ENCODE measurements around the gene FNDC3B.

The FNDC3B gene

DNA sequence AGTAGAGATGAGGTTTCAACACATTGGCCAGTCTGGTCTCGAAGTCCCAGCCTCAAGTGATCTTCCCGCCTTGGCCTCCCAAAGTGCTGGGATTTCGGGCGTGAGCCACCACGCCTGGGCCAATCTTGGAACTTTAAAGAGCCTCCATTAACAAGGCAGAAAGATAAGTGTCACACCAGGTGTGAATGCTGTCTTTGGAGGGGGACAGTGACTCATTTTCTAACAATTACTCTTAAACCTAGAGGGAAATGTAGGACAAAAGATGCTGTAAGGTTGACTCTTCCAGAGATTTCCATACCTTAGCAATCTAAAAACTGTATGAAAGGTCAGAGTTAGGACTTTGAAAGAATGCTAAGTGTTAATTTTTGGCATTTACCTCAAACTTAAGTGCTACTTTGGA, 84.9 kb downstream of the FNDC3B start:
- no peak for DNase-seq

DNA sequence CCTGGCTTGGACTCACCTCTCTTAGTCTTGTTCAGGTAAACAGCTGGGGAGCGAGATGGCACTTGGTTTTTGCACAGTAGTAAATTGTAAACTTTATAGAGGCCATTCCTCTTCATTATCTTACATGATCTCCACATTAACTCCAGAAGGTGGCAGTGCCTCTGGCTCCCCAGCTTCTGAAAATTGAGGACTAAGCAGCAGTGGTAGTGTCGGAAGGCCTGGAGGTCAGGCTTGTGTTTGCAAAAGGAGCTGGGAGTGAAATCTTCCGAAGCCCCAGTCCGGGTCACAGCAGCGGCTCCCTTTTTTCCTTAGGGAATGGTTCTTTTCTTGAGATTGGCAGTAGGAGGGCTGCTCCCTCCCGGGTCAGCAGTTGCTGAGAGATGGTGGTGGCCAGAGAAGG, 85.7 kb downstream of the FNDC3B start:
- no peak for DNase-seq

DNA sequence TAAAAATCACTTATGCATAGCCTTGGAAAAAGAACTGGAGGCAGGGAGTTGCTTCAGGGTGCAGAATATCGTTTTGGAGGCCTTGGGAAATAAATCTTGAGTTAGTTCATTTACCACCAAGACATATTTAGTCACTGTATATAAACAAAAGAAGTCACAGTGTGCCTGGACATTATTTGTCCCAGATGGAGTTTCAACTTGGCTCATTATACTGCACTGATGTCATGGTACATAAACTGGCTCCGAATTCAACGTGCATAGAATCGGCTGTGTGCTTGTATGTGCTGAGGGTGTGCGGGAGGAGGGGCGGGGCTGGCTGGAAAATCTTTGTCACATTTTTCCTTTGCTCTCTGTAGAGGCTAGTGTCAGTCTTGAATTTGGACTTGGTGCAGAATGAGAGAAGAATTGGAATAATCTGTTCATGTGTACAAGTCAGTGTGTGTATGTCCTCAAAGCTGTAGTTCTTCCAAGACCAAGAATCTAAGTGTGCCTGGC, 86.6 kb downstream of the FNDC3B start:
- DNase-seq = no peak

DNA sequence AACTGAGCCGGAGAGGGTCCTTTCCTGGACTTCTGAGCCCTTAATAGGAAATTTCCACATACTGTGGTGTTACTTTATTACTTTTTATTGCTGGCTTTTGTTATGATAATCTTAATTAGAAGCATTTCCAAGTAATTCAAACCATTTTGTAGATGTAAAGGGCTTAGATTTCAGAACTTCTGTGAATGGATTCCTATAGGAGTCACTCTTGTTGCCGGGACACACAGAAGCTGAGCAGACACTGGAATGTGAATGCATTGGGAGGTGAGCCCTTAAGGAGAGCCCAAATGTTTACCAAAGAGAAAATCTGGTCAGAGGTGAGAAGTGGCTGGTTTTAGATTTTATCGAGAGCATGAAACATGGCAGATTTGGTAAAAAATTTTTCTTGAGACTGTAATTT, 87.4 kb downstream of the FNDC3B start:
- no peak for DNase-seq

DNA sequence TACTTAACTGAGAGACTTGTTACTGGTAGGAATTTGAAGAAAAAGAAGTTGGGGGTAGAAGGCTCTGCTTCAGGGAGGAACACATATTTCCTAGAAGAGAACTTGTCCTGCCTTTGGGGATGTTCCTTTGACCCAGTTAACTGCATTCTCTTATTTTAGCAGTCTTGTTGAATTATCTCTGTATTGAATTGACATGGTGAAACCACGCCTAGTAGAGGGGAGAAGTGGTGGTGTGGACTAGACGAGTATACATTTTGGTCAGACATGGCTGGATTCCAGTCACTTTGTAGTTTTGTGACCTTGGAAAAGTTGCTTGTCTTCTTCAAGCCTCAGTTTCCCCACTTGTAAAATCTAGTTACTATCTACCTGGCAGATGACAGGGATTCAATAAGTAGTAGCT, 87.8 kb downstream of the FNDC3B start:
- no peak for DNase-seq

DNA sequence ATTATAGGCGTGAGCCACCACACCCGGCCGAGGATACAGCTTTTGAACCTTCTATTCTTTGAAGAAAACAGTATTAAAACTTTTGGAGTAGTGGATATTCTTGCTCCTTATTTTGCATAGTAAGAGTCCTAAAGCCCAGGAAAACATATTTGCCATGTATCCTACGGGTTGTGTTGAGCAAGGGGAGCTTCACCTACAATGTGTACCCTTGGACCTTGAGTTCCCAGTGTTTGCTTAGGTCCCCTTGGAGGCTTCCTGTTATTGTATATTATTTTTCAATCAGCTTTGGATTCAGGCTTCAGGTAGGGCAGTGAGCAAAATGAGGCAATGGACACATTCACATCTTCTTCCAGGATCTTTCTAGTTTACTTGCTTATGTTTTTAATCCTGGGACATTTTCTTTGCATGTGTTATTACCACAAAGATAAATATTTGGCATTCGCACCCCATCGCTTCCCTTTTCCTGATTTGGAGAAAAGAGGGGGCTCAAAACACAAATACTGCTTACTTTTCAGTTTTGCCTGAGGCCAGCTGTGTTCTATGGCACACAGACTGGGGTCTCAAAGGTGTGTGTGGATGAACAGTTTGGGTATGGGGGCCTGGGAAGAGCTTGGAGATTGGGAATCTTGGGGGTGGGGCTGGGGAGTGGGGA, 88.7 kb downstream of the FNDC3B start:
- no peak for DNase-seq

DNA sequence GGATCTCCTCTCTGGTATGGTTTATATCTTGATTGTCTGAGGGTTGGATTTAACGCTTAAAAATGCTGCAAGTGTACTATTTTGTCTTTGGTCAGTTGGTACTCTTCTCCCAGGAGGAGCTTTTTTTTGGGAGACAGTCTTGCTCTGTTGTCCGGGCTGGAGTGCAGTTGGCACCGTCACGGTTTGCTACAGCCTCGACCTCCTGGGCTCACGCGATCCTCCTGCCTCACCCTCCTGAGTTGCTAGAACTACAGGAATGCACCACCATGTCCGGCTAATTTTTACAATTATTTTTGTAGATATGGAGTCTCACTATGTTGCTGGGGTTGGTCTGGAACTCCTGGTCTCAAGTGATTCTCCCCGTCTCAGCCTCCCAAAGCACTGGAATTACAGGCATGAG, 89.5 kb downstream of the FNDC3B start:
- DNase-seq = no peak

DNA sequence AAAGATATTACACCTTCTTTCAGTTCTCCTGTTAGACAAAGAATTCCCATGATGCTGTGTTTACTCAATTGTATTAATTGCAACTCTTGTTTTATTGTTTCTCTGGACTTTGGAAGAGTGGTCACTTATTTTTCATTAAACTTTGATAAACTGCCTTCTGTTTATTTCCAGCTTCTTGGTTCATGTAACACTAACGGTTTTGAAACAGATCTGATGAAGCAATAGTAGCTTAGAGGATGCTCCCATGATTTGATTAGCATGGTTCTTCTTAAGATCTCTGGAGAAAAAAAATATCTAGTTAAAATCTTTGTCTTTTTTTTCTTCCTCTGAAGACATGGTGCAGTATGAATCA, 90.1 kb downstream of the FNDC3B start:
- DNase-seq = no peak

DNA sequence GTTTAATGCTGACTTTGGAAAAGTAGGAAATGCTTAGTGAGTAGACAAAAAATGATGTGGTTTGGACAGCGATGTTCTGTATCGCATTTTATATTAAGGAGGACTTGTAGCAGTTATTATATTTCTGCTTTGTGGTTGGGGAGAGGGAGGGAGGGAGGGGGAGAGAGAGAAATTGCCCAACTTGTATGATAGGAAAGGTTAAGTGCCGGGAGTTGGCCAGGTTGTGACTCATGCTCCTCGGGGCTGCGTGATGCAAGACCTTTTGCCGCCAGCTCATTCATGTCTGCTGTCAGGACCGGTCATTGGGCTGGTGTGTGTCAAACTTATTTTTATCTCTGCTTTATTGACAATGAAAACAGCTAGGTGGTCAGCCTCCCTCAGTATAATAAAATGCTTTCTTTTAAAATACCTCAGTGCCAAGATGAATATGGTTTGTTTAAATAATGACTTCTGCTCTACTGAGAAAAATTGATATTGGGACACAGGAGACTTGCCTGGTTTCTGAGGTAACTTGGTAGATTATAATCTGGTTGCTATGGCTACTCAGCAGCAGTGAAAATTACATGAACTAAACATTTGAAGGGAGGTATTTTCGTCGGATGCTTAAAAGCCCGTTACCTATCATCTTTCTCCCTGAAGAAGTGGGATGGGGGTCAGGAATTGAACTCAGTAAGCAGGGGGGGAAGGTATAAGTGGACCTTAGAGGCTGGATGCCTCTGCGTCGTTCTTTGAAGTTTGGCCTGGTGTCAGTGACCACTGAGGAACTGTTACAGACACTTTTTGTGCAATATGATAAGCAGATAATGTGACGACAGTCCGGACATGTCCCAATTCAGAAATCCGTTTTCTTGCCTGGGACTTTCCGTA, 90.7 kb downstream of the FNDC3B start:
- no peak for DNase-seq

DNA sequence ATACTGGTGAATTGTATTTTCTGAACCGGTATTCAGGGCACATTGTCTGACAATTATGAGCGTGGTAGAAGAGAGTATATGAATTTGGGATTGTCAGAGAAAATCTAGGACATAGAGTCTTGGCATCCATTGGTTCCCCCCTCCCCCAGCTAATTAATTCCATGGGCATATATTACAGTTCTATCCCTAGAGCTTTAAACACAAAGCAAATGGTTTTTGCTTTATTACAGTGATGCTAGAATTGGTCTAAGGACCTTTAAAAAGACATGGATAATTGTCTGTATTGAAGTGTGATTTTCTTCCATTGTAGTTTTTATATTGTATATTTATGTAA, 91.3 kb downstream of the FNDC3B start:
- DNase-seq = no peak

DNA sequence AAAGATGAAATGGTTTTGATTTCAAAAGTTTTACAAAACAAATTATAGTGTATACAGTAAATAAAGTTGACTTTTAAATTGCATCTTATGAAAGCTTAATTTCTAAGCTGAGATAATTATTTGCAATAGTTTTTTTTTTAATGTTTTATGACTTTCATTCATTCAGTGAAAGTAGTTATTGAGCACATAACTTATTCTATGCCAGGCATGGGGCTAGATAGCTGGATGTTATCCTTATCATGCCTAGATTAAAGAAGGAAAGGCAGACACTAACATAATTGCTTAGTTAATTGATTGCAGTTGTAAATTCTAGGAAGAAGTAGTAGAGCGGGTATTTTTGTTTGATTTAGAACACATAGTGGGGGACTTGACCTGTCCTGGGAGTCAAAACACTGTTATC, 92.4 kb downstream of the FNDC3B start:
- no peak for DNase-seq

DNA sequence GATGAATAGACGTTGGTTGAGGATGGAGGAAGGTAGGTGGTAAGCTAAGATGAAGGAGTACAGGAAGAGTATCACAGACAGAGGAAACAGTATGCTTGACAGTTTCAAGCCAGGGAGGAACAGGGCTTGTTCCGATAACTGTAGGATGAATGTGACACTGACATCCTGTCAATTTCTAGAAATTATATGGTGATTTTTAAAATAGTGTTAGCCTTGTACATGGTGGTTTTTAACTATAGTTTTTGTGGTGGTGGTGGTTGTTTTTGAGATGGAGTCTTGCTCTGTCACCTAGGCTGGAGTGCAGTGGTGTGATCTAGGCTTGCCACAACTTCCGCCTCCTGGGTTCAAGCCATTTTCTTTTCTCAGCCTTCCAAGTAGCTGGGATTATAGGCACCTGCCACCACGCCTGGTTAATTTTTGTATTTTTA, 92.8 kb downstream of the FNDC3B start:
- no peak for DNase-seq

DNA sequence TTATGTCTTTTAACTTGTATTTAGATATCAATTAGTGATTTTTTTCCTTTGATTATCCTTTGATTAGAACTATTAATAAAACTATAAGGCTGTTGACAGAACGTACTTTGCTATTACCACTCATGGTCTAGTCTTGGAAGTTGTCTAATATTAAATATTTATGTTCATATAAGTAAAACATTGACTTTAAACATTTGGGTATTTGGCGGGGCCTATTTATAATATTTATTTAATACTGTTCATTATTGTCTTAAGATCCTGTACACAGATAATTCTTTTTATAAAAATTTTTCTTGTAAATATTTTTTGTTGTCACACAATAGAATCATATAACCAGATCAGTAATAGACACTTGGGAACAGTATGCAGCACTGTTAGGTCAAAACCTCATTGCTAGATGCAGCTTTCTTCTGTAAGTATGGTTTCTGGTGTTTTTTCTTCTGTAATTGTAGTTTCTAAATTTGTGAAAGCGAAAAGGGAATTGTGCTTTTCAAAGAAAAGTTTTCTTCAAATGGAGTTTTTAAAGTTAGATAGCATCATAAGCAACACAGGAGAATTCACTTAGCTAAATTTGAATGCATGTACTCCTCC, 93.4 kb downstream of the FNDC3B start:
- DNase-seq = no peak

DNA sequence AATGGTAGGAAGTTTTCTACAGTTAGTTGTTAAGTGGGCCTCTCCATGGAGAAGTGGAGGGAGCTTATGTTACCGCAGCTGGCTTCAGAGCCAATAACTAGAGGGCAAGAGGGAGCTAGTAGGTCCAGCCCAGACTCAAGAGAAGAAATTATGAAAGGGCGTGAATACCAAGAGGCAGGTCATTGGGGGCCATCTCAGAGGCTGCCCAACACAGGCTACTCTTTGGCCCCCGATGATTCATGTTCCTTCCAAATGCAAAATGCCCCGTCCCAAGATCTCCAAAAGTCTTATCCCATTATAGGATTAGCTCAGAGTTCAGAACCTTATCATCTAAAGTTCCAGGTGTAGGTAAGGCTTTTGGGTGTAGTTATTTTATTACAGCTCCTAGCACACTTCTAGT, 94.5 kb downstream of the FNDC3B start:
- DNase-seq = no peak

DNA sequence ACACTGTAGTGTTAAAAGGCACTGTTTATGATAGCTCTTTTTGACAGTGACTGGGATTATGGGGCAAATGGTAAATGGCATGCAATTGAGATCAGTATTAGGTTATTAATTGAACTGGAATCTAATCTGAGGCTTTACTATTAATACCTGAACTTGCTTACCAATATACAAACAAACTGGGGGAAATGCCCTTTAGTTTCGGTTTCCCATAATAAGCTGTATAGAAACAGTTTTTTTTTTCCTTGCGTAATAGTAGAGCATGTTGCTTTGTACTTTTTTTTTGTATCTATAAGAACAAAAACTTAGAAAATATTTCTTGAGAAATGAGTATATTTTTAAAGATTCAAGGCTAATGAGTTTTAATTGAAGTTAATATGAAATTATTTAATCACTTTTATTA, 95.0 kb downstream of the FNDC3B start:
- DNase-seq = no peak

DNA sequence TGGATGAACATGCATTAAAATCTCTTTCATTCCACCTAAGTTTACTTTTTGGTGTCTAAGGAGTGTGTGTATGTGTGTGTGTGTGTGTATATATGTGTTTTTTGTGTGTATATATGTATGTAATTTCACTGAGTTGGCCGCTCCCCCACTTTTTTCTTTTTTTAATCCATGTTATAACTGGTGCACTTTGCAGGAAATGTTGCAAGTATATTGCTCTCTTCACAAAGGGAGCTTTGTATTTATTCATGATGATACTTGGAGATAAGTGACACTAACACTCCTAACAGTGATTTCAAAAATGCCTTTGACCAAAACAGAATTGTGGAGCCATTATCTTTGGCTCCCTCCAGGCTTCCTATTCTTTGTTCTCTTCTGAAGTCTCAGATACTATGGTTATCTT, 95.8 kb downstream of the FNDC3B start:
- DNase-seq = no peak

DNA sequence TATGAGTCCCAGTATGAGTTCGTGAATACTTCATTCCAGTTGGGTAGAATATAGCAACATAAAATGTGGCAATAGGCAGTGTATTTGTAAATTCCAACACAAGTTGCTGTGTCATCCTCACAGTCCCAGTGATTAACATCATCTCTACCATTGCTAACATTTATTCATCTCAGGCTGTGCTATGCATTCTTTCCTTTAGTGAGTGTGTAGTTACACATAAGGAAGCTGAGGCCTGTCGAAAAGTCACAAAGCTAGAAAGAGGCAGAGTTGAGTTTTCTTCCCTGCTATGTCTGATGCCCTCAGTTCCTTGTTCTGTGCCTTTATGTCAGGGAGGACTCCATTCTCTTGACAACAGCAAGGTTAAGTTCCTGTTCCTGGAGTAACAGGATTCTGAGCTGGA, 96.4 kb downstream of the FNDC3B start:
- DNase-seq = no peak

DNA sequence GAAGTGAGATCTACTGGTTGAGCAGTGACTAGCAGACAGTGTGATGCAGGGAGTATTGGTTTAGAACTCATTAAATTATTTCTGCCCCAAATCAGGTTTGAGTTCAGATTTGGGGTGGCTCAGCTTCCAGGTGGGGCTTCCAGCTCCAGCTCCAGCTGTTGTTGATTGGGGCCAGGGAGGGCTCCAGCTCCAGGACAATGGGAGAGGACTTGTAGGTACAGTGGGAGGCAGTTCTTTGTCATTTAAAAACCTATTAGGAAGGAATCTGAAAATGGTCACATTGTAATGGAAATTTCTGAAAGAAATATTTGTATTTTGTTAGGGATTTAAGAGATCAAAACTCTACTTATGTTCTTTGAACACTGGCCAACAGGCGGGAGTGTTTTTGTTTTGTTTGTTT, 97.0 kb downstream of the FNDC3B start:
- DNase-seq = no peak

DNA sequence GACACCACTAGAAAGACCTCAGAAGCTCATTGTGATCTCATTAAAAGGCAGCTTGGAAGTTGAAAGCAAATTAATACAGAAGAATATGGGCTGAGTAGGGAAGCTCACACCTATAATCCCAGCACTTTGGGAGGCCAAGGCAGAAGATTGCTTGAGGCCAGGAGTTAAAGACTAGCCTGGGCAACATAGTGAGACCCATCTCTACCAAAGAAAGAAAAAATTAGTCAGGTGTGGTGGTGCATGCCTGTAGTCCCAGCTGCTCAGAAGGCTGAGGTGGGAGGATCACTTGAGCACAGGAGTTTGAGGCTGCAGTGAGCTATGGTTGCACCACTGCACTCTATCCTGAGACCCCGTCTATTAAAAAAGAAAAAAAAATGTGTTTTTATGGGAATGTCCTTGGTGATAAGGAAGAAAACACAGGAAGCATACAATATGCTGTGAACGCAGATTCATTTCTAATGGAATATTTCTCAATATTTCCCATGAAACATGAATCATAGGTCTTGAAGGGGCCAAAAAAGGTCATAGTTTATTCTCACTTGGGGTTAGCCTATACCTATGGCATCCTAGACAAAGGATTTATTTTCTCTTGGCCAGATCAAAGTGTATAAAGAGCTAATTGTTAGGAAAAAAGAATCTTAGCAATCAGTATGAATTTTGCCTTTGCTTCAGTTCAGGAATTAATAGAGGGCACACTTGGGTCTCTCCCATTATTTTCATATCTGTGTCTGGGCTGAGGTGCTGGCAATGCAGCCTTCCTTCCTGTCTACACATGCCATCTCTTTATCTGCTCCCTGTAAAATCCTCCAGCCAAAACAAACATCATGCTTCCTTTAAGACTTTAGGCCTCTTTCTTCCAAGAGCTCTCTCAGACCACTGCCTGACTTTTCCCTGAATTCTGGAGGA, 98.2 kb downstream of the FNDC3B start:
- DNase-seq = no peak

DNA sequence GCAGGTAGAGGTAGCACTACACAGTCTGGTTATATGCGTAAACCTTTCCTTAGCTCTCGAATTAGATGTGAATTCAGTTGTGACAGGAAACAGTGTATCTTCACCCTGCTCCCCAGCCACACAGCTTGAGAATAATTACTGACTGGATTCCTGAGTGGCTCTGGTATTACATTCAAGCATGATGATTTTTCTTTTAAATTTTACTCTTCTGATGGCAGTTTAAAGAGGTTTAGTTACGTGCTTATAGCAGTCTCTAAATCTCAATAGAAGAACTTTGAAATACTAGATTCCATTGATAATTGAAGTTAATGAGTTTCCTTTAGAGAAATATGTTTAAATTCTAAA, 98.8 kb downstream of the FNDC3B start:
- DNase-seq = no peak

DNA sequence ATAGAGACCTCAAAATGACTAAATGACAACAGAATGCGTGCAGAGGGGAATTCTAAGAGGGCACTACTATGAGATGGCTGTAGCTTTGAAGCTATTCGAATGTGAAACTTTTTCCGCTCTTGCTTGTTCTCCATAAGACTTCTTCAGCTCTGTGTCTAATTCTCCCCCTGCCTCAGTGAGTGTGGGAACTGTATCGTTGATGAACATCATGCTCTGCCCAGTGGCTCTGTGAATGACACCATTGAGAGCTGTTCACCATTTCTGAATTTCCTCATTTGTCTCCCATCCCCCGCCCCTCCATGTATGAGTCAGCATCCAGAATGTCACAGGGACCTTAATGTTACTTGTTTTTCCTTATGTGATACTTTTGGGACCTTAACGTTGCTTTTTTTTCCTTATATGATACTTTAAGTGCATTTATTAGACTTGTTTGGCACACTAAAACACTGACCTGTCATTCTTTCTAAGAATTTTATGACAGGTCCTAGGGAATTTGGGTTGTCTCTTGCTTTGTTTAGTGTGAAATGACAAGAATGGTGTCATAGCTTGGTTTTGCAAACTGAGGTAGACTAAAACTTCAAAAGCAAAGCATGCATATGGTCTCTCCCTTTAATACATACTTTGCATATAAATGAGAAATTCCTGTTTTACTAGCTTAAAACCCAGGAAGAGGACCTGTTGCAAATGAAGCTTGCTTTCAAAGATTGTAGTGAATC, 99.6 kb downstream of the FNDC3B start:
- DNase-seq = no peak

DNA sequence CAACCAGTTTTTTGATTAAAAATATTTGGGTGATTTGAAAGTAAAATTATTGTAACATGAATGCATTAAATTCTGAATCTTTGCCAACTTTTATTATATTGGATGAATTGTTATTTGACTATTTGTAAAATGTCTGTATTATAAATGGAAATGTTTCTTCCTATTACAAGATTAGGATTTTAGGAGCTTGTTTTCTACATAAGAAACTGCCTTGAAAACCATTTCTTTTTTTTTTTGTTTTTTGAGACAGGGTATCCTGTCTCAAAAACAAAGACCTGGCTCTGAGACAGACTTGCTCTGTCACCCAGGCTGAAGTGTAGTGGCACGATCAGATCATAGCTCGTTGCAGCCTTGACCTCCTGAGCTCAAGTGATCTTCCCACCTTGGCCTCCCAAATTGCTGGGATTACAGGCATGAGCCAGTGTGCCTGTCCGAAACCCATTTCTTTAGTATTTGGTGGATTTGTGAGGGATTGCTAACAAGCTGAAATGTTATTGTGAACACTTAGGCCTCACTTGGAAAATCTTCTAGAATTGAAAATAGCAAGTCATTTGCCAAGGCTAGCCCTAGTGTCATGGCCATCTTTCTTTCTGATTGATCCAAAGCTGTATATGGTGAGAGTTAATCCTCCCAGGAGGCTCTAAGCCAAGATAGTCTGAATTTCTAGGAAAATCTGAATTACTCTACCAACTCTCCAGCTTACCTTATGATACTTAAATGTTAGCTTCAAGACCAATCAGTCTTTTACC, 100.3 kb downstream of the FNDC3B start:
- DNase-seq = no peak

All from NCI-H748 treated with DMSO at 0.1 percent for 48 hours (cell line).